CD8-positive, alpha-beta memory T cell (primary cell): ENCODE results near the gene HNRNPL. TPM values are rescaled to one million over a fixed set of nuclear protein-coding genes. Genes with fewer than 3 reads are reported as not detected.
"Not testable (repeated sequence)": the region's sequence is repeated elsewhere in the genome, so short reads cannot be mapped to it uniquely, and the experiment has no call there.

Experiments
- CTCF ChIA-PET: fragments of 350-600 bp; sonication (Branson Sonifier 250); formaldehyde crosslinking; loops from one replicate; lab custom pipeline; 2021; ENCODE audit warnings: antibody characterized with exemption; lab: Charles Lee
- POLR2A ChIA-PET: fragments of 350-600 bp; sonication (Branson Sonifier 250); formaldehyde crosslinking; loops from one replicate; lab custom pipeline; 2021; ENCODE audit warnings: antibody characterized with exemption; lab: Charles Lee
- DNase-seq, 5 donors: peaks; one replicate each; pipeline versions ENCODE4 v3.0.0 to v3.0.0-alpha.2; 2020 to 2022; ENCODE audit warnings: mixed read lengths in 1 of 5
- H3K27ac ChIP-seq: one replicate; pipeline ENCODE4 v1.7.0; 2013; ENCODE audit warnings: low read depth, mild to moderate bottlenecking, low read length, moderate library complexity
- H3K27me3 ChIP-seq: 2 replicates; pipeline ENCODE4 v1.7.0; 2013; ENCODE audit warnings: low read length, mild to moderate bottlenecking; ENCODE audit not compliant: insufficient read depth, poor library complexity, severe bottlenecking
- H3K36me3 ChIP-seq: 2 replicates; pipeline ENCODE4 v1.7.0; 2013; ENCODE audit warnings: mild to moderate bottlenecking, low read length, moderate library complexity; ENCODE audit not compliant: insufficient read depth
- H3K4me1 ChIP-seq: 2 replicates; pipeline ENCODE4 v1.7.0; 2013; ENCODE audit warnings: mild to moderate bottlenecking, low read length, moderate library complexity; ENCODE audit not compliant: insufficient read depth
- H3K4me3 ChIP-seq: 2 replicates; pipeline ENCODE4 v1.7.0; 2013; ENCODE audit warnings: mild to moderate bottlenecking, low read length
- H3K9me3 ChIP-seq: 2 replicates; pipeline ENCODE4 v1.7.0; 2013; ENCODE audit warnings: mild to moderate bottlenecking, low read length
- H3K27ac Mint-ChIP-seq, 8 donors: one replicate each; pipeline ENCODE4 v1.8.0; 2020 to 2021; ENCODE audit warnings: mixed read lengths in 8 of 8, mild to moderate bottlenecking in 6 of 8, inconsistent platforms in 3 of 8, moderate library complexity in 3 of 8
- H3K27me3 Mint-ChIP-seq, 2 donors: one replicate each; pipeline ENCODE4 v1.8.0; 2020 to 2021; ENCODE audit warnings: mixed read lengths in 2 of 2, mild to moderate bottlenecking in 1 of 2, moderate library complexity in 1 of 2
- H3K36me3 Mint-ChIP-seq, 3 donors: one replicate each; pipeline ENCODE4 v1.8.0; 2020 to 2021; ENCODE audit warnings: mixed read lengths in 3 of 3, inconsistent platforms in 1 of 3, mild to moderate bottlenecking in 1 of 3
- H3K4me1 Mint-ChIP-seq, 3 donors: one replicate each; pipeline ENCODE4 v1.8.0; 2020 to 2021; ENCODE audit warnings: mixed read lengths in 3 of 3, inconsistent platforms in 1 of 3, mild to moderate bottlenecking in 1 of 3
- H3K4me3 Mint-ChIP-seq, 7 donors: one replicate each; pipeline ENCODE4 v1.8.0; 2020 to 2021; ENCODE audit warnings: mixed read lengths in 7 of 7, mild to moderate bottlenecking in 6 of 7, moderate library complexity in 4 of 7, inconsistent platforms in 2 of 7
- H3K9me3 Mint-ChIP-seq, 5 donors: one replicate each; pipeline ENCODE4 v1.8.0; 2020 to 2022; ENCODE audit warnings: mixed read lengths in 5 of 5, mild to moderate bottlenecking in 3 of 5, moderate library complexity in 2 of 5, inconsistent platforms in 1 of 5
- polyA plus RNA-seq: library from polyadenylated mRNA; unstranded; fragments of 300-500 nt; fragmentation: Illumina TruSeq; gene quantifications from one replicate; pipeline ENCODE4 v1.2.3, GENCODE V29; 2021
- total RNA-seq, 2 experiments: library from RNA; stranded (reverse); gene quantifications; one replicate each; pipeline ENCODE4 v1.2.3, GENCODE V29; 2021

Gene HNRNPL
- total and polyA plus RNA-seq, 3 experiments from 2014 or later: 73.4 to 679 (median 656) TPM

DNA sequence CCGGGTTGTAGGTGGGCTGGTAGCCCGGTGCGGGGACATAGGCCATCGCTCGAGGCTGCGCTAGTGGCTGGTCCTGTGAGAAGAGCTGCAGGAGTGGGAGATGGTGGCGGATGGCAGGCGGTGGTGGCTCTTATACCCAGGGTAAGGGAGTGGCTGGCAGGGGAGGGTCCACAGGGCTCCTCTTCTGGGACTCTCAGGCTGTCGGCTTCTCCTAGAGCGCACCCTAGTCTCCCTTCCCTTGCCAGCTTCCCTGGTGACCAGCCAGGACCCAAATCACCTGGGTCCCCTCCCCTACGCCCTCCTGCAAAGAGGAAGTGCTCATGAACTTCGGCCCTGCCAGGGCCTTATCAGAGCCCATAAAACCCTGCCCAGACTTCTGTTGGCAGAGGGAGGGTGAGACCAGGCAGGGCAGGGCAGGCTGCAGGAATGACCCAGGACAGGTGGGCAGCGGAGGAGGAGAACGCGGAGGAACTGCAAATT is 36.9 kb downstream of the HNRNPL start, which contains the start of gene LGALS4:
Gene LGALS4 (minus strand): TSS at position 105 of the 480 bp plus-strand sequence. CDS start 59 bp downstream, at position 46.
- CTCF ChIA-PET: no interaction called here
- peaks cover 0 to 31% (median 2%) of the 10 kb centered on the region in 3 donors for H3K36me3 Mint-ChIP-seq
- Histone ChIP-seq H3K9me3 (no peaks in the 10 kb centered on the region), H3K27me3 (no peaks in the 10 kb centered on the region), H3K27ac (no peak within 1 kb of the TSS), H3K4me1 (no peaks in the 10 kb centered on the region), H3K4me3 (no peak within 1 kb of the TSS), H3K36me3 (peaks cover 17% of the 10 kb centered on the region)
- H3K27ac Mint-ChIP-seq: peak within 1 kb of the TSS in 3 of 8 donors; percentile 36 to 78 (median 58)
- no peaks in the 10 kb centered on the region for H3K4me1 Mint-ChIP-seq
- no peaks in the 10 kb centered on the region for H3K9me3 Mint-ChIP-seq
- no peak within 1 kb of the TSS for H3K4me3 Mint-ChIP-seq
- no peak for DNase-seq
- POLR2A ChIA-PET: no interaction called here
- H3K27me3 Mint-ChIP-seq: no peaks in the 10 kb centered on the region

DNA sequence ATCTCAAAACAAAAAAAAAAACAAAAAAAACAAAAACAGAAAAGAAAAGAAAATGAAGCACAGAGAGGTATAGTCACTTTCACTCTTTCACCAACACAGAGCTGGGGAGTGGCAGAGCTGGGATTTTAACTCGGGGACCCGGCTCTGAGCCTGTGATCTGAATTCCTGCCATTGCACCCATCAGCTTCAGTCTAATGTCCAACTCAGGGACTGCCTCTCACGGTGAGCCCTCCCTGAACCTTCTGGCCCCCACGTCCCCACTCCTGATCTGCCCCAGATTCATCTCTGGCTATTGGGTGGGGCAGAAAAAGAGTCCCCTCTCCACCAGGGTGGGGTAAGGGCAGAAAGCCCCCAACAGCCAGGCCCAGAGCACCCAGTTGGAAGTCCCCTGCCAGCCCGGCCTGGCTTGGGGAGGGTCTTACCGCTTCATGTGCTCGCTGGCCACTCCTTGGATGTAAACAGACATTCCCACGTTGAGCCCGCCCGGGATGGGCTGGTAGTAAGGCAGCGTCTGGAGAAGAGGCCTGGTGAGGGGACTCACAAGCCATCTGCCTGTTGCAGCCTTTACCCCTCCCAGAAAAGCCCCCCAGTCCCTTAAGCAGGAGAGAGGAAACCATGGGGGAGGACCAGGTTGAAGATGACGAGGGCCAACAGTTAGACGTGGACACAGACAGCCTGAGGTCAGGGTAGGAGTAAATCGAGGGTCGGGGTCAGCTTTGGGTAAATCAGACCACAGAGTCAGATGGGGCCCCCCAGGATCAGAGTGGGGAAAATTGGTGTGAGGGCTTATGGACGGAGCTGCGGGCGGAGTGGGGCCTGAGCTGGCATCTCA is 37.6 kb downstream of the HNRNPL start:
- Histone ChIP-seq H3K27me3 (no peaks in the 10 kb centered on the region), H3K9me3 (no peaks in the 10 kb centered on the region), H3K4me3 (no peak overlapping the region), H3K4me1 (no peaks in the 10 kb centered on the region), H3K27ac (no peak overlapping the region), H3K36me3 (peaks cover 10% of the 10 kb centered on the region)
- POLR2A ChIA-PET: no interaction called here
- H3K27ac Mint-ChIP-seq: peak overlapping the region in 2 of 8 donors; percentile 51 to 78
- DNase-seq: no peak
- CTCF ChIA-PET: no interaction called here
- no peaks in the 10 kb centered on the region for H3K4me1 Mint-ChIP-seq
- peaks cover 0 to 26% (median 2%) of the 10 kb centered on the region in 3 donors for H3K36me3 Mint-ChIP-seq
- no peaks in the 10 kb centered on the region for H3K27me3 Mint-ChIP-seq
- H3K4me3 Mint-ChIP-seq: no peak overlapping the region
- H3K9me3 Mint-ChIP-seq: no peaks in the 10 kb centered on the region

DNA sequence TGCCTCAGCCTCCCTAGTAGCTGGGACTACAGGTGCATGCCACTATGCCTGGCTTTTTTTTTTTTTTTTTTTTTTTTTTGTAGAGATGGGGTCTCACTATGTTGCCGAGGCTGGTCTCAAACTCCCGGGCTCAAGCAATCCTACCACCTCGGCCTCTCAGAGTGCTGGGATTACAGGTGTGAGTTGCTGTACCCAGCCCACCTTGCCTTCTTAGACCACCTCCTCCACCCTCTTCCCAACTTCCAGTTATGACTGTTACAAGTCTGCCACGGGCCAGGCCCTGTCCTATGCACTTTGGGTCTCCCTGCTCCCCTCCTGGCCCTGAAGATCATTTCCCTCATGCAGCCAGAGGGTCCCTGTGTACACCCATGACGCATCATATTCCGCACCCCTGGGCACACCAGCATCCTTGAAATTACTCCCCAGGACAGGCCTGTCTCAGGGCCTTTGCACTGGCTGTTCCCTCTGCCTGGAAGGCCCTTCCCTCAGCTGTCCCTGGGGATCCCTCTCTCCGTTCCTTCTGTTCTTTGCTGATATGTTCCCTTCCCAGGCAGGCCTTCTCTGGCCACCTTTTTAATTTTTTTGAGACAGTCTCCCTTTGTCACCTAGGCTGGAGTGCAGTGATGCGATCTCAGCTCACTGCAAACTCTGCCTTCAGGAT is 40.1 kb downstream of the HNRNPL start:
- no peaks in the 10 kb centered on the region for H3K9me3 Mint-ChIP-seq
- no peaks in the 10 kb centered on the region for H3K27me3 Mint-ChIP-seq
- peak overlapping the region in 1 of 7 donors; percentile 40 for H3K4me3 Mint-ChIP-seq
- Histone ChIP-seq H3K27ac (no peak overlapping the region), H3K4me3 (no peak overlapping the region), H3K27me3 (no peaks in the 10 kb centered on the region), H3K4me1 (peaks cover 3% of the 10 kb centered on the region), H3K36me3 (no peaks in the 10 kb centered on the region), H3K9me3 (no peaks in the 10 kb centered on the region)
- H3K27ac Mint-ChIP-seq: peak overlapping the region in 1 of 8 donors; percentile 75
- peaks cover 3 to 7% (median 5%) of the 10 kb centered on the region in 3 donors for H3K4me1 Mint-ChIP-seq
- H3K36me3 Mint-ChIP-seq: peaks cover 0 to 6% (median 0%) of the 10 kb centered on the region in 3 donors
- CTCF ChIA-PET: no interaction called here
- POLR2A ChIA-PET: interaction anchor here (0.6 kb wide), 2 partner anchors 56 to 86 kb away, joined by 3 to 4 read pairs; no protein-coding TSS in a partner anchor
- no peak for DNase-seq

DNA sequence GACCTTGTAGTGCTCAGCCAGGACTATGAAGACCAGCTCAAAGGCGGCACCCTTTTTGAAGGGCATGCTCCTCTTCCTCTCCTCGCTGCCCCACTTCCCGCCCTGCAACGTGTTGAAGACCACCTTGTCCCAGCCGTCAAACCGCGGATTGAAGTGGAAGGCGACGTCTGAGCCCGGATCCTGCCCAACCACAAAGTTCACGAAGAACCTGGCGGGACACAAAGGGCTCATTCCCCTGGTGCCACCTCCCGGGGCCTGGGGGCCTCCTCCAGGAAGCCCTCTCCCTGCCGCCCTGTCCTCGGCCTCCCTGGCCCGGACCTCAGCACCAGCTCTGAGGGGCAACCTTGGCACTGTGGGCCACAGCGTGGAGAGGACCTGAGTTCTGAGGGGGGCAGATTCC is 41.0 kb downstream of the HNRNPL start:
- H3K27me3 Mint-ChIP-seq: no peaks in the 10 kb centered on the region
- Histone ChIP-seq H3K9me3 (no peaks in the 10 kb centered on the region), H3K4me3 (no peak overlapping the region), H3K27ac (no peak overlapping the region), H3K36me3 (no peaks in the 10 kb centered on the region), H3K4me1 (peaks cover 3% of the 10 kb centered on the region), H3K27me3 (no peaks in the 10 kb centered on the region)
- POLR2A ChIA-PET: interaction anchor here (0.6 to 0.7 kb wide), 2 partner anchors 87 to 251 kb away, joined by 3 to 6 read pairs; no protein-coding TSS in a partner anchor
- H3K27ac Mint-ChIP-seq: no peak overlapping the region
- peaks cover 3 to 7% (median 5%) of the 10 kb centered on the region in 3 donors for H3K4me1 Mint-ChIP-seq
- H3K9me3 Mint-ChIP-seq: no peaks in the 10 kb centered on the region
- H3K4me3 Mint-ChIP-seq: no peak overlapping the region
- CTCF ChIA-PET: interaction anchor here (0.8 kb wide), 1 partner anchor 9 kb away, joined by 3 read pairs; no protein-coding TSS in a partner anchor
- peaks cover 0 to 3% (median 0%) of the 10 kb centered on the region in 3 donors for H3K36me3 Mint-ChIP-seq
- DNase-seq: no peak

- H3K4me1 ChIP-seq, H3K27ac Mint-ChIP-seq, H3K27me3 ChIP-seq, DNase-seq, H3K36me3 Mint-ChIP-seq, H3K9me3 ChIP-seq, H3K4me1 Mint-ChIP-seq, H3K36me3 ChIP-seq, H3K27me3 Mint-ChIP-seq, H3K9me3 Mint-ChIP-seq, H3K4me3 ChIP-seq, CTCF ChIA-PET, POLR2A ChIA-PET, H3K27ac ChIP-seq: not testable (repeated sequence)
- peak overlapping the region in 1 of 7 donors; percentile 23 for H3K4me3 Mint-ChIP-seq
Observed at GRCh38 chr19:38807374-38808098, 42.2 kb downstream of the HNRNPL start.

GRCh38 chr19:38806371-38806770 is 43.4 kb downstream of the HNRNPL start:
- Mint-ChIP-seq H3K9me3 (no peaks in the 10 kb centered on the region), H3K4me1 (peaks cover 3 to 7% (median 5%) of the 10 kb centered on the region in 3 donors), H3K4me3 (no peak overlapping the region), H3K36me3 (peaks cover 0 to 6% (median 0%) of the 10 kb centered on the region in 3 donors), H3K27me3 (no peaks in the 10 kb centered on the region), H3K27ac (no peak overlapping the region)
- Histone ChIP-seq H3K9me3 (no peaks in the 10 kb centered on the region), H3K27me3 (no peaks in the 10 kb centered on the region), H3K4me1 (peaks cover 3% of the 10 kb centered on the region), H3K36me3 (no peaks in the 10 kb centered on the region), H3K4me3 (no peak overlapping the region), H3K27ac (no peak overlapping the region)
- ChIA-PET CTCF (no interaction called here), POLR2A (no interaction called here)
- DNase-seq: no peak

- Mint-ChIP-seq H3K36me3 (peaks cover 0 to 6% (median 0%) of the 10 kb centered on the region in 3 donors), H3K9me3 (no peaks in the 10 kb centered on the region), H3K27me3 (no peaks in the 10 kb centered on the region), H3K27ac (peak overlapping the region in 4 of 8 donors; percentile 2 to 82 (median 54)), H3K4me1 (peaks cover 3 to 7% (median 5%) of the 10 kb centered on the region in 3 donors), H3K4me3 (no peak overlapping the region)
- ChIA-PET CTCF (interaction anchor here (0.6 kb wide), 1 partner anchor 22 kb away, joined by 4 read pairs; no protein-coding TSS in a partner anchor), POLR2A (interaction anchor here (0.7 kb wide), 1 partner anchor 97 kb away, joined by 5 read pairs; no protein-coding TSS in a partner anchor)
- Histone ChIP-seq H3K4me3 (no peak overlapping the region), H3K27me3 (no peaks in the 10 kb centered on the region), H3K36me3 (no peaks in the 10 kb centered on the region), H3K4me1 (peaks cover 3% of the 10 kb centered on the region), H3K27ac (no peak overlapping the region), H3K9me3 (no peaks in the 10 kb centered on the region)
- no peak for DNase-seq
Observed at GRCh38 chr19:38805180-38805579, 44.6 kb downstream of the HNRNPL start.
